Neural crest cell (in vitro differentiated cells): Measurements from ENCODE around the gene NBEAL2. TPM values are rescaled to one million over a fixed set of nuclear protein-coding genes. Genes with fewer than 3 reads are reported as not detected.

Source experiments
- DNase-seq: peaks from one replicate; pipeline ENCODE4 v3.0.0; 2021; ENCODE audit warnings: low read depth, mixed read lengths, low spot score
- H3K27ac Mint-ChIP-seq: one replicate; pipeline ENCODE4 v1.8.0; 2021; ENCODE audit warnings: mild to moderate bottlenecking, mixed read lengths; ENCODE audit not compliant: unreplicated experiment
- H3K27me3 Mint-ChIP-seq: 2 replicates; pipeline ENCODE4 v1.8.0; 2021; ENCODE audit warnings: low read depth, mild to moderate bottlenecking, mixed read lengths
- H3K36me3 Mint-ChIP-seq: 2 replicates; pipeline ENCODE4 v1.8.0; 2021; ENCODE audit warnings: low read depth, mild to moderate bottlenecking, mixed read lengths
- H3K4me1 Mint-ChIP-seq: 2 replicates; pipeline ENCODE4 v1.8.0; 2021; ENCODE audit warnings: mixed read lengths
- H3K4me3 Mint-ChIP-seq: one replicate; pipeline ENCODE4 v1.8.0; 2021; ENCODE audit warnings: mild to moderate bottlenecking, mixed read lengths
- H3K9me3 Mint-ChIP-seq: 2 replicates; pipeline ENCODE4 v1.8.0; 2021; ENCODE audit warnings: mixed read lengths
- CTCF ChIP-seq: fragments of 200-600 bp; sonication (generic); conservative IDR thresholded peaks from 2 replicates; pipeline ENCODE4 v1.5.0; 2021; ENCODE audit warnings: antibody characterized with exemption, mild to moderate bottlenecking
- total RNA-seq: library from RNA; stranded (reverse); gene quantifications from 2 replicates; pipeline ENCODE4 v1.2.1, GENCODE V29; 2021

The NBEAL2 gene
- total RNA-seq, 1 donor from 2014 or later = 25.2 TPM

- peak; percentile 77 for TF ChIP-seq CTCF
- Mint-ChIP-seq H3K36me3 (no peaks in the 10 kb centered on the region), H3K27ac (peak overlapping the region; percentile 81), H3K4me3 (no peak overlapping the region), H3K4me1 (no peaks in the 10 kb centered on the region), H3K27me3 (no peaks in the 10 kb centered on the region), H3K9me3 (no peaks in the 10 kb centered on the region)
- peak; percentile 59 for DNase-seq
Observed at GRCh38 chr3:46998121-46998851, 18.8 kb downstream of the NBEAL2 start.

- H3K36me3 Mint-ChIP-seq = no peaks in the 10 kb centered on the region
- no peaks in the 10 kb centered on the region for H3K27me3 Mint-ChIP-seq
- no peaks in the 10 kb centered on the region for H3K9me3 Mint-ChIP-seq
- DNase-seq = no peak
- H3K27ac Mint-ChIP-seq = peak overlapping the region; percentile 81
- H3K4me3 Mint-ChIP-seq = no peak overlapping the region
- peak; percentile 5 for TF ChIP-seq CTCF
- no peaks in the 10 kb centered on the region for H3K4me1 Mint-ChIP-seq
Observed at GRCh38 chr3:46998852-46999515, 19.5 kb downstream of the NBEAL2 start.

- Mint-ChIP-seq H3K4me3 (no peak overlapping the region), H3K27ac (no peak overlapping the region), H3K9me3 (no peaks in the 10 kb centered on the region), H3K4me1 (no peaks in the 10 kb centered on the region), H3K27me3 (no peaks in the 10 kb centered on the region), H3K36me3 (no peaks in the 10 kb centered on the region)
- DNase-seq = no peak
- no peak for TF ChIP-seq CTCF
Observed at GRCh38 chr3:46999516-47000197, 20.2 kb downstream of the NBEAL2 start.

GRCh38 chr3:47000198-47000815 lies 20.8 kb downstream of the NBEAL2 start:
- H3K27me3 Mint-ChIP-seq = no peaks in the 10 kb centered on the region
- no peaks in the 10 kb centered on the region for H3K9me3 Mint-ChIP-seq
- no peak overlapping the region for H3K4me3 Mint-ChIP-seq
- no peaks in the 10 kb centered on the region for H3K36me3 Mint-ChIP-seq
- no peak overlapping the region for H3K27ac Mint-ChIP-seq
- no peak for DNase-seq
- H3K4me1 Mint-ChIP-seq = no peaks in the 10 kb centered on the region
- no peak for TF ChIP-seq CTCF

- no peak overlapping the region for H3K4me3 Mint-ChIP-seq
- no peaks in the 10 kb centered on the region for H3K36me3 Mint-ChIP-seq
- H3K27ac Mint-ChIP-seq = no peak overlapping the region
- H3K9me3 Mint-ChIP-seq = no peaks in the 10 kb centered on the region
- H3K4me1 Mint-ChIP-seq = no peaks in the 10 kb centered on the region
- no peak for TF ChIP-seq CTCF
- DNase-seq = no peak
- H3K27me3 Mint-ChIP-seq = no peaks in the 10 kb centered on the region
Observed at GRCh38 chr3:47000922-47001730, 21.7 kb downstream of the NBEAL2 start.
